Liver (tissue), 9 donors: Measurements from ENCODE around the gene MICU1. TPM values are rescaled to one million over a fixed set of nuclear protein-coding genes. Genes with fewer than 3 reads are reported as not detected.

Experiments
- DNase-seq: peaks from one replicate; pipeline ENCODE4 v3.0.0-alpha.2; 2017; ENCODE audit warnings: low spot score
- H3K27ac ChIP-seq, 2 donors: one replicate each; pipeline ENCODE4 v1.7.0; 2013; ENCODE audit warnings: inconsistent platforms in 2 of 2, low read length in 2 of 2, control low read depth in 1 of 2, low read depth in 1 of 2, mild to moderate bottlenecking in 1 of 2
- H3K27me3 ChIP-seq, 4 donors: one replicate each; pipeline versions ENCODE4 v1.6.1 to v1.7.0; 2013; ENCODE audit warnings: low read length in 3 of 4, inconsistent platforms in 1 of 4, mild to moderate bottlenecking in 1 of 4, moderate library complexity in 1 of 4; ENCODE audit not compliant: control insufficient read depth in 4 of 4, insufficient read depth in 4 of 4
- H3K36me3 ChIP-seq, 4 donors: one replicate each; pipeline versions ENCODE4 v1.6.1 to v1.7.0; 2013; ENCODE audit warnings: low read length in 3 of 4, mild to moderate bottlenecking in 3 of 4, low read depth in 1 of 4, moderate library complexity in 1 of 4; ENCODE audit not compliant: control insufficient read depth in 4 of 4, insufficient read depth in 3 of 4
- H3K4me1 ChIP-seq, 4 donors: one replicate each; pipeline versions ENCODE4 v1.6.1 to v1.7.0; 2013; ENCODE audit warnings: low read length in 3 of 4, mild to moderate bottlenecking in 3 of 4, moderate library complexity in 1 of 4; ENCODE audit not compliant: control insufficient read depth in 4 of 4, insufficient read depth in 4 of 4
- H3K4me3 ChIP-seq, 3 donors: one replicate each; pipeline versions ENCODE4 v1.6.1 to v1.7.0; 2013; ENCODE audit warnings: low read length in 3 of 3, control low read depth in 1 of 3, low read depth in 1 of 3, mild to moderate bottlenecking in 1 of 3
- H3K9ac ChIP-seq, 2 donors: one replicate each; pipeline ENCODE4 v1.7.0; 2013; ENCODE audit warnings: low read length in 2 of 2, mild to moderate bottlenecking in 2 of 2, moderate library complexity in 2 of 2, control low read depth in 1 of 2, low read depth in 1 of 2
- H3K9me3 ChIP-seq, 4 donors: one replicate each; pipeline versions ENCODE4 v1.6.1 to v1.7.0; 2013; ENCODE audit warnings: low read length in 3 of 4; ENCODE audit not compliant: control insufficient read depth in 4 of 4
- EGR1 ChIP-seq, 2 donors: IDR thresholded peaks; 2 replicates each; pipeline ENCODE4 v1.6.1; 2016 to 2018; ENCODE audit warnings: antibody characterized with exemption in 2 of 2, low read depth in 2 of 2
- FOXA1 ChIP-seq: IDR thresholded peaks from 2 replicates; pipeline ENCODE4 v1.6.1; 2016; ENCODE audit warnings: antibody characterized with exemption
- FOXA2 ChIP-seq: IDR thresholded peaks from 2 replicates; pipeline ENCODE4 v1.6.1; 2016; ENCODE audit warnings: antibody characterized with exemption
- GABPA ChIP-seq, 2 donors: IDR thresholded peaks in 1 of 2; conservative IDR thresholded peaks in 1 of 2; 2 replicates each; pipeline ENCODE4 v1.6.1; 2016; ENCODE audit warnings: antibody characterized with exemption in 2 of 2, mild to moderate bottlenecking in 1 of 2, moderate library complexity in 1 of 2
- HNF4A ChIP-seq, 2 donors: conservative IDR thresholded peaks; 2 replicates each; pipeline ENCODE4 v1.6.1; 2016; ENCODE audit warnings: antibody characterized with exemption in 2 of 2, mild to moderate bottlenecking in 2 of 2
- HNF4G ChIP-seq: IDR thresholded peaks from 2 replicates; pipeline ENCODE4 v1.6.1; 2016; ENCODE audit warnings: antibody characterized with exemption
- JUND ChIP-seq, 2 donors: IDR thresholded peaks; 2 replicates each; pipeline ENCODE4 v1.6.1; 2016; ENCODE audit warnings: antibody characterized with exemption in 2 of 2
- NR2F2 ChIP-seq: IDR thresholded peaks from 2 replicates; pipeline ENCODE4 v1.6.1; 2016; ENCODE audit warnings: antibody characterized with exemption
- RAD21 ChIP-seq, 2 donors: IDR thresholded peaks; 2 replicates each; pipeline ENCODE4 v1.6.1; 2016; ENCODE audit warnings: antibody characterized with exemption in 2 of 2, mild to moderate bottlenecking in 2 of 2
- RXRA ChIP-seq, 2 donors: IDR thresholded peaks; 2 replicates each; pipeline ENCODE4 v1.6.1; 2017 to 2018; ENCODE audit warnings: antibody characterized with exemption in 2 of 2, mild to moderate bottlenecking in 1 of 2
- SP1 ChIP-seq: IDR thresholded peaks from 2 replicates; pipeline ENCODE4 v1.6.1; 2018; ENCODE audit warnings: antibody characterized with exemption, mild to moderate bottlenecking
- TAF1 ChIP-seq: conservative IDR thresholded peaks from 2 replicates; pipeline ENCODE4 v1.6.1; 2016; ENCODE audit warnings: antibody characterized with exemption, mild to moderate bottlenecking
- YY1 ChIP-seq: IDR thresholded peaks from 2 replicates; pipeline ENCODE4 v1.6.1; 2016; ENCODE audit warnings: antibody characterized with exemption, mild to moderate bottlenecking
- WGBS: extraction: QIAGEN DNeasy Blood & Tissue Kit; methylation state at CpG from one replicate; pipeline ENCODE4 v1.1.7; 2013; 5-methylcytosine and 5-hydroxymethylcytosine counted together
- polyA plus RNA-seq, 2 donors: library from polyadenylated mRNA; stranded (reverse) in 1 of 2; unstranded in 1 of 2; fragments of 200-250 nt in 1 of 2; fragments of >200 nt in 1 of 2; fragmentation: Nextera tagmentation in 1 of 2; extraction: Ambion mirVana in 1 of 2; gene quantifications; one replicate each; pipeline versions ENCODE4 v1.2.1 to v1.2.3, GENCODE V29; 2013 to 2015
- total RNA-seq, 2 donors: library from RNA; depleted of rRNA; stranded (reverse); fragments of >200 nt; gene quantifications; one replicate each; pipeline ENCODE4 v1.2.3, GENCODE V29; 2014
- TF ChIP-seq, protein P1 (sequence below): IDR thresholded peaks from 2 replicates; pipeline ENCODE4 v1.6.1; 2016; ENCODE audit warnings: antibody characterized with exemption
- TF ChIP-seq, protein P2 (sequence below): fragments of 150-350 bp; IDR thresholded peaks from 2 replicates; pipeline ENCODE4 v1.5.1; 2017; ENCODE audit warnings: improper control_type of control experiment, low read depth, low read length; ENCODE audit not compliant: missing input control
- TF ChIP-seq, protein P3 (sequence below): IDR thresholded peaks from 2 replicates; pipeline ENCODE4 v1.6.1; 2016; ENCODE audit warnings: antibody characterized with exemption
- TF ChIP-seq, protein P4 (sequence below): IDR thresholded peaks from 2 replicates; pipeline ENCODE4 v1.6.1; 2016; ENCODE audit warnings: antibody characterized with exemption, mild to moderate bottlenecking
- TF ChIP-seq, protein P5 (sequence below): IDR thresholded peaks from 2 replicates; pipeline ENCODE4 v1.6.1; 2016; ENCODE audit warnings: antibody characterized with exemption
- donor health status: healthy.
- donor health status: healthy.
- donor health status: healthy.
- donor health status: healthy.
- donor health status: healthy.

The MICU1 gene
- total and polyA plus RNA-seq, 4 donors, result 26.4 to 47.4 (median 32.1) TPM

DNA sequence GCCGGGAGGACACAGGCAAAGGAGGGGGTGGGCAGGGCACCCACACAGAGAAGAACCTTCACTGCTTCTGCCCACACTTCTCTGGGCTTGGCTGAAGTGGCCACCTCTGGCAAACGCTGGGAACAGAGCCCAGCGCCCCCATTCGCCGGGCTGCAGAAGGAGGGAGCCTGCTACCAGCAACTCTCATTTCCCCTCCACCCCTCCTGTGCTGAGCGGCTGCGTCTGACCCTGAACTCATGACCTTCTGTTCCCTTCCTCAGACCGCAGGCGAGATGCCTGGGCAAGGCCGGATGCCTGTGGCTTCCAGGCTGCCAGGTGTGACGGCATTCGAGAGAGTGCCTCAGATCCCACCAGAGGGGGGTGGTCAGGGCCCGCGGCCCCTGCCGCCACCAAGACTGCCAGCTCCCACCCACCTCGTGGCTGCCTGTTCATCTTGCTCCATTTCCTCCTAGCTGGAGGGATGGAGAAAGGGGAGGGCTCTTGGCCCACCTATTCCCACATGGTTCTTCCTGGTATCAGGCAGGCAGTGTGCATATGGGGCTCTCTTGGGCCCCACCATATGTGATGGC is 291.0 kb downstream of the MICU1 start:
- no peak overlapping the region for H3K4me3 ChIP-seq
- DNase-seq, result no peak
- H3K36me3 ChIP-seq, result peaks cover 0 to 12% (median 9%) of the 10 kb centered on the region in 4 donors

More for the DNA sequence above, 291.0 kb downstream of the MICU1 start:
- TF ChIP-seq HNF4A (conservative IDR thresholded peaks at IDR 0.05) (peak; percentile 57 to 69), FOXA1 (peak; percentile 28), FOXA2 (peak; percentile 17), HNF4G (no peak), RXRA (IDR thresholded peaks at IDR 0.05) (peak; percentile 87 to 94), EGR1 (IDR thresholded peaks at IDR 0.05; ENCODE audit: low read depth in 2 of 2) (no peak), JUND (IDR thresholded peaks at IDR 0.05) (peak in 1 of 2 donors; percentile 30), TAF1 (no peak), NR2F2 (peak; percentile 100), SP1 (peak; percentile 91), GABPA (IDR thresholded peaks at IDR 0.05 in 1 of 2, conservative IDR thresholded peaks at IDR 0.05 in 1 of 2) (no peak), RAD21 (IDR thresholded peaks at IDR 0.05) (peak; percentile 55 to 63), YY1 (no peak)
- TF ChIP-seq, protein P1, sequence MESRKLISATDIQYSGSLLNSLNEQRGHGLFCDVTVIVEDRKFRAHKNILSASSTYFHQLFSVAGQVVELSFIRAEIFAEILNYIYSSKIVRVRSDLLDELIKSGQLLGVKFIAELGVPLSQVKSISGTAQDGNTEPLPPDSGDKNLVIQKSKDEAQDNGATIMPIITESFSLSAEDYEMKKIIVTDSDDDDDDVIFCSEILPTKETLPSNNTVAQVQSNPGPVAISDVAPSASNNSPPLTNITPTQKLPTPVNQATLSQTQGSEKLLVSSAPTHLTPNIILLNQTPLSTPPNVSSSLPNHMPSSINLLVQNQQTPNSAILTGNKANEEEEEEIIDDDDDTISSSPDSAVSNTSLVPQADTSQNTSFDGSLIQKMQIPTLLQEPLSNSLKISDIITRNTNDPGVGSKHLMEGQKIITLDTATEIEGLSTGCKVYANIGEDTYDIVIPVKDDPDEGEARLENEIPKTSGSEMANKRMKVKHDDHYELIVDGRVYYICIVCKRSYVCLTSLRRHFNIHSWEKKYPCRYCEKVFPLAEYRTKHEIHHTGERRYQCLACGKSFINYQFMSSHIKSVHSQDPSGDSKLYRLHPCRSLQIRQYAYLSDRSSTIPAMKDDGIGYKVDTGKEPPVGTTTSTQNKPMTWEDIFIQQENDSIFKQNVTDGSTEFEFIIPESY, result no peak
- TF ChIP-seq, protein P2, sequence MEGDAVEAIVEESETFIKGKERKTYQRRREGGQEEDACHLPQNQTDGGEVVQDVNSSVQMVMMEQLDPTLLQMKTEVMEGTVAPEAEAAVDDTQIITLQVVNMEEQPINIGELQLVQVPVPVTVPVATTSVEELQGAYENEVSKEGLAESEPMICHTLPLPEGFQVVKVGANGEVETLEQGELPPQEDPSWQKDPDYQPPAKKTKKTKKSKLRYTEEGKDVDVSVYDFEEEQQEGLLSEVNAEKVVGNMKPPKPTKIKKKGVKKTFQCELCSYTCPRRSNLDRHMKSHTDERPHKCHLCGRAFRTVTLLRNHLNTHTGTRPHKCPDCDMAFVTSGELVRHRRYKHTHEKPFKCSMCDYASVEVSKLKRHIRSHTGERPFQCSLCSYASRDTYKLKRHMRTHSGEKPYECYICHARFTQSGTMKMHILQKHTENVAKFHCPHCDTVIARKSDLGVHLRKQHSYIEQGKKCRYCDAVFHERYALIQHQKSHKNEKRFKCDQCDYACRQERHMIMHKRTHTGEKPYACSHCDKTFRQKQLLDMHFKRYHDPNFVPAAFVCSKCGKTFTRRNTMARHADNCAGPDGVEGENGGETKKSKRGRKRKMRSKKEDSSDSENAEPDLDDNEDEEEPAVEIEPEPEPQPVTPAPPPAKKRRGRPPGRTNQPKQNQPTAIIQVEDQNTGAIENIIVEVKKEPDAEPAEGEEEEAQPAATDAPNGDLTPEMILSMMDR, result peak; percentile 6
- TF ChIP-seq, protein P3, sequence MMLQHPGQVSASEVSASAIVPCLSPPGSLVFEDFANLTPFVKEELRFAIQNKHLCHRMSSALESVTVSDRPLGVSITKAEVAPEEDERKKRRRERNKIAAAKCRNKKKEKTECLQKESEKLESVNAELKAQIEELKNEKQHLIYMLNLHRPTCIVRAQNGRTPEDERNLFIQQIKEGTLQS, result no peak
- TF ChIP-seq, protein P4, sequence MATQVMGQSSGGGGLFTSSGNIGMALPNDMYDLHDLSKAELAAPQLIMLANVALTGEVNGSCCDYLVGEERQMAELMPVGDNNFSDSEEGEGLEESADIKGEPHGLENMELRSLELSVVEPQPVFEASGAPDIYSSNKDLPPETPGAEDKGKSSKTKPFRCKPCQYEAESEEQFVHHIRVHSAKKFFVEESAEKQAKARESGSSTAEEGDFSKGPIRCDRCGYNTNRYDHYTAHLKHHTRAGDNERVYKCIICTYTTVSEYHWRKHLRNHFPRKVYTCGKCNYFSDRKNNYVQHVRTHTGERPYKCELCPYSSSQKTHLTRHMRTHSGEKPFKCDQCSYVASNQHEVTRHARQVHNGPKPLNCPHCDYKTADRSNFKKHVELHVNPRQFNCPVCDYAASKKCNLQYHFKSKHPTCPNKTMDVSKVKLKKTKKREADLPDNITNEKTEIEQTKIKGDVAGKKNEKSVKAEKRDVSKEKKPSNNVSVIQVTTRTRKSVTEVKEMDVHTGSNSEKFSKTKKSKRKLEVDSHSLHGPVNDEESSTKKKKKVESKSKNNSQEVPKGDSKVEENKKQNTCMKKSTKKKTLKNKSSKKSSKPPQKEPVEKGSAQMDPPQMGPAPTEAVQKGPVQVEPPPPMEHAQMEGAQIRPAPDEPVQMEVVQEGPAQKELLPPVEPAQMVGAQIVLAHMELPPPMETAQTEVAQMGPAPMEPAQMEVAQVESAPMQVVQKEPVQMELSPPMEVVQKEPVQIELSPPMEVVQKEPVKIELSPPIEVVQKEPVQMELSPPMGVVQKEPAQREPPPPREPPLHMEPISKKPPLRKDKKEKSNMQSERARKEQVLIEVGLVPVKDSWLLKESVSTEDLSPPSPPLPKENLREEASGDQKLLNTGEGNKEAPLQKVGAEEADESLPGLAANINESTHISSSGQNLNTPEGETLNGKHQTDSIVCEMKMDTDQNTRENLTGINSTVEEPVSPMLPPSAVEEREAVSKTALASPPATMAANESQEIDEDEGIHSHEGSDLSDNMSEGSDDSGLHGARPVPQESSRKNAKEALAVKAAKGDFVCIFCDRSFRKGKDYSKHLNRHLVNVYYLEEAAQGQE, result peak; percentile 64
- TF ChIP-seq, protein P5, sequence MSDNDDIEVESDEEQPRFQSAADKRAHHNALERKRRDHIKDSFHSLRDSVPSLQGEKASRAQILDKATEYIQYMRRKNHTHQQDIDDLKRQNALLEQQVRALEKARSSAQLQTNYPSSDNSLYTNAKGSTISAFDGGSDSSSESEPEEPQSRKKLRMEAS, result peak; percentile 73
- 7% methylated on average over 16 of the region's 16 CpGs for WGBS
- Histone ChIP-seq H3K27me3 (no peaks in the 10 kb centered on the region), H3K9me3 (no peaks in the 10 kb centered on the region), H3K4me1 (peaks cover 29 to 65% (median 53%) of the 10 kb centered on the region in 4 donors), H3K27ac (peak overlapping the region; percentile 74 to 90), H3K9ac (peak overlapping the region in 1 of 2 donors; percentile 31)
